Measurements from ENCODE around the gene PRKACG. TPM values are rescaled to one million over a fixed set of nuclear protein-coding genes. Genes with fewer than 3 reads are reported as not detected.

PRKACG gene
- total RNA-seq, 1 donor from 2014 or later, result not detected

GRCh38 chr9:68980341-68980914 lies 33.5 kb downstream of the PRKACG start:
- no peak for DNase-seq

- DNase-seq, result peak; percentile 10
Measured at GRCh38 chr9:68979538-68980314, 34.2 kb downstream of the PRKACG start.

- no peak for DNase-seq
Measured at GRCh38 chr9:68978501-68978900, 35.4 kb downstream of the PRKACG start.

GRCh38 chr9:68978066-68978465 lies 35.8 kb downstream of the PRKACG start:
- DNase-seq, result no peak

GRCh38 chr9:68975365-68976043 lies 38.4 kb downstream of the PRKACG start:
- no peak for DNase-seq

GRCh38 chr9:68974901-68975300 lies 39.0 kb downstream of the PRKACG start:
- DNase-seq, result no peak

GRCh38 chr9:68974431-68974830 lies 39.5 kb downstream of the PRKACG start:
- DNase-seq, result no peak

- no peak for DNase-seq
Measured at GRCh38 chr9:68973619-68974018, 40.3 kb downstream of the PRKACG start.

- DNase-seq, result no peak
Measured at GRCh38 chr9:68970151-68970550, 43.8 kb downstream of the PRKACG start.

GRCh38 chr9:68969538-68969937 lies 44.4 kb downstream of the PRKACG start:
- DNase-seq, result no peak

GRCh38 chr9:68967800-68968199 lies 46.1 kb downstream of the PRKACG start:
- DNase-seq, result no peak

GRCh38 chr9:68966496-68966944 lies 47.4 kb downstream of the PRKACG start:
- DNase-seq, result no peak

GRCh38 chr9:68964765-68965164 lies 49.1 kb downstream of the PRKACG start:
- DNase-seq, result no peak

GRCh38 chr9:68964102-68964541 lies 49.8 kb downstream of the PRKACG start:
- DNase-seq, result no peak

- DNase-seq, result no peak
Measured at GRCh38 chr9:68963416-68963815, 50.5 kb downstream of the PRKACG start.

Other genes with a start within 250 kb of the PRKACG start
- 2.9 and 3.9 TPM in 2 replicates for gene FXN, start 21.6 kb upstream of the PRKACG start, total RNA-seq
- 106 and 177 TPM in 2 replicates for gene TJP2, start 160.2 kb upstream of the PRKACG start, total RNA-seq

All from dermis blood vessel endothelial cell (primary cell).